A549 (cell line): ENCODE data around the gene NOXA1.

ENCODE experiments used
- CHD2 ChIP-seq: fragments of 150-350 bp; IDR thresholded peaks from 2 replicates; pipeline ENCODE4 v1.6.1; 2014; ENCODE audit warnings: low read length; ENCODE audit not compliant: partially characterized antibody
- EP300 ChIP-seq, 2 experiments: fragments of >200 bp; sonication (Bioruptor Twin); formaldehyde crosslinking; IDR thresholded peaks; 2 replicates in 1 of 2; 3 replicates in 1 of 2; pipeline ENCODE4 v1.6.1; 2016 to 2017
- ESRRA ChIP-seq: fragments of 150-350 bp; IDR thresholded peaks from 2 replicates; pipeline ENCODE4 v1.6.1; 2014; ENCODE audit warnings: mild to moderate bottlenecking, low read length, borderline replicate concordance
- KDM1A ChIP-seq: fragments of 200-600 bp; sonication (generic); IDR thresholded peaks from 2 replicates; pipeline ENCODE4 v1.6.1; 2016; ENCODE audit warnings: low read depth, mild to moderate bottlenecking
- POLR2A ChIP-seq: IDR thresholded peaks from 2 replicates; pipeline ENCODE4 v1.6.1; 2012; ENCODE audit warnings: mild to moderate bottlenecking, low read length
- TF ChIP-seq, protein P1 (sequence below): fragments of >200 bp; sonication (Bioruptor Twin); formaldehyde crosslinking; IDR thresholded peaks from 3 replicates; pipeline ENCODE4 v1.5.1; 2016
- TF ChIP-seq, protein P2 (sequence below): IDR thresholded peaks from 2 replicates; pipeline ENCODE4 v1.6.1; 2012
- TF ChIP-seq, protein P3 (sequence below): fragments of 200-600 bp; sonication (generic); IDR thresholded peaks from 2 replicates; pipeline ENCODE4 v1.6.1; 2016; ENCODE audit warnings: antibody characterized with exemption, mild to moderate bottlenecking, moderate library complexity

DNA sequence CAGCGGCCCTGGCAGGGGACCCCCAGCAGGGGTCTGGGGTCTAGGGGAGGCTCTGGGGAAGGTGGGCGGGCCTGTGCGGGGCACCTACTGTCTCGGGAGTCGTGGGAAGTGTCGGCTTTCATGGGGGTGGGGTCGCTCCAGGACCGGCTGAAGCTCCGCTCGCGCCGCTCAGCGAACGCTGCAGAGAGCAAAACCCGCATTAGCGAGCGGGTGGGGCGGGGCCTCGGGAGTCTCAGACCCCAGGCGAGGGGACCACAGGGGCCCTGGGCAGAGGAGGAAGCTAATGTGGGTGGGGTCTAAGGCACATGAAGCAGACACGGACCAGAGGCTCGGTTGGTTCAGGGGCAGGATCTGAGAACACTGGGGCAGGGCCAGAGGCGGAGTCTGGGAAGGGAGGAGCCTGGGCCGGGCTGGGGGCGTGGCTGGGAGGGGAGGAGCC is 30.5 kb downstream of the NOXA1 start:
- TF ChIP-seq ESRRA, result no peak
- TF ChIP-seq EP300 (IDR thresholded peaks at IDR 0.05), result no peak
- no peak for TF ChIP-seq KDM1A
- TF ChIP-seq, protein P1, sequence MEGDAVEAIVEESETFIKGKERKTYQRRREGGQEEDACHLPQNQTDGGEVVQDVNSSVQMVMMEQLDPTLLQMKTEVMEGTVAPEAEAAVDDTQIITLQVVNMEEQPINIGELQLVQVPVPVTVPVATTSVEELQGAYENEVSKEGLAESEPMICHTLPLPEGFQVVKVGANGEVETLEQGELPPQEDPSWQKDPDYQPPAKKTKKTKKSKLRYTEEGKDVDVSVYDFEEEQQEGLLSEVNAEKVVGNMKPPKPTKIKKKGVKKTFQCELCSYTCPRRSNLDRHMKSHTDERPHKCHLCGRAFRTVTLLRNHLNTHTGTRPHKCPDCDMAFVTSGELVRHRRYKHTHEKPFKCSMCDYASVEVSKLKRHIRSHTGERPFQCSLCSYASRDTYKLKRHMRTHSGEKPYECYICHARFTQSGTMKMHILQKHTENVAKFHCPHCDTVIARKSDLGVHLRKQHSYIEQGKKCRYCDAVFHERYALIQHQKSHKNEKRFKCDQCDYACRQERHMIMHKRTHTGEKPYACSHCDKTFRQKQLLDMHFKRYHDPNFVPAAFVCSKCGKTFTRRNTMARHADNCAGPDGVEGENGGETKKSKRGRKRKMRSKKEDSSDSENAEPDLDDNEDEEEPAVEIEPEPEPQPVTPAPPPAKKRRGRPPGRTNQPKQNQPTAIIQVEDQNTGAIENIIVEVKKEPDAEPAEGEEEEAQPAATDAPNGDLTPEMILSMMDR, result no peak
- no peak for TF ChIP-seq CHD2
- no peak for TF ChIP-seq POLR2A
- TF ChIP-seq, protein P2, sequence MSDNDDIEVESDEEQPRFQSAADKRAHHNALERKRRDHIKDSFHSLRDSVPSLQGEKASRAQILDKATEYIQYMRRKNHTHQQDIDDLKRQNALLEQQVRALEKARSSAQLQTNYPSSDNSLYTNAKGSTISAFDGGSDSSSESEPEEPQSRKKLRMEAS, result no peak
- TF ChIP-seq, protein P3, sequence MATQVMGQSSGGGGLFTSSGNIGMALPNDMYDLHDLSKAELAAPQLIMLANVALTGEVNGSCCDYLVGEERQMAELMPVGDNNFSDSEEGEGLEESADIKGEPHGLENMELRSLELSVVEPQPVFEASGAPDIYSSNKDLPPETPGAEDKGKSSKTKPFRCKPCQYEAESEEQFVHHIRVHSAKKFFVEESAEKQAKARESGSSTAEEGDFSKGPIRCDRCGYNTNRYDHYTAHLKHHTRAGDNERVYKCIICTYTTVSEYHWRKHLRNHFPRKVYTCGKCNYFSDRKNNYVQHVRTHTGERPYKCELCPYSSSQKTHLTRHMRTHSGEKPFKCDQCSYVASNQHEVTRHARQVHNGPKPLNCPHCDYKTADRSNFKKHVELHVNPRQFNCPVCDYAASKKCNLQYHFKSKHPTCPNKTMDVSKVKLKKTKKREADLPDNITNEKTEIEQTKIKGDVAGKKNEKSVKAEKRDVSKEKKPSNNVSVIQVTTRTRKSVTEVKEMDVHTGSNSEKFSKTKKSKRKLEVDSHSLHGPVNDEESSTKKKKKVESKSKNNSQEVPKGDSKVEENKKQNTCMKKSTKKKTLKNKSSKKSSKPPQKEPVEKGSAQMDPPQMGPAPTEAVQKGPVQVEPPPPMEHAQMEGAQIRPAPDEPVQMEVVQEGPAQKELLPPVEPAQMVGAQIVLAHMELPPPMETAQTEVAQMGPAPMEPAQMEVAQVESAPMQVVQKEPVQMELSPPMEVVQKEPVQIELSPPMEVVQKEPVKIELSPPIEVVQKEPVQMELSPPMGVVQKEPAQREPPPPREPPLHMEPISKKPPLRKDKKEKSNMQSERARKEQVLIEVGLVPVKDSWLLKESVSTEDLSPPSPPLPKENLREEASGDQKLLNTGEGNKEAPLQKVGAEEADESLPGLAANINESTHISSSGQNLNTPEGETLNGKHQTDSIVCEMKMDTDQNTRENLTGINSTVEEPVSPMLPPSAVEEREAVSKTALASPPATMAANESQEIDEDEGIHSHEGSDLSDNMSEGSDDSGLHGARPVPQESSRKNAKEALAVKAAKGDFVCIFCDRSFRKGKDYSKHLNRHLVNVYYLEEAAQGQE, result no peak
